Posterior vena cava (tissue), 2 donors: Measurements from ENCODE around the gene ADGRD2. TPM values are rescaled to one million over a fixed set of nuclear protein-coding genes. Genes with fewer than 3 reads are reported as not detected.

Source experiments
- DNase-seq: peaks from one replicate; pipeline ENCODE4 v3.0.0-alpha.2; 2020; ENCODE audit warnings: low spot score
- intact Hi-C, 2 donors: fragments of 100-400 bp; cut with DNase I; formaldehyde crosslinking; loops; one replicate each; pipeline versions ENCODE4 v1.14.1 to v1.14.2; 2022 to 2023
- total RNA-seq, 2 donors: library from RNA; stranded (reverse); fragmentation: NEBNext Ultra II Directional; extraction: Animal tissue kit (Norgen Biotek cat#: 25700); gene quantifications; one replicate each; pipeline ENCODE4 v1.2.1, GENCODE V29; 2021
- donor health status: DM: yes; HTN: yes; CAD: no.
- donor health status: DM: yes; HTN: yes; CAD: no.

The ADGRD2 gene
- total RNA-seq, 2 donors from 2014 or later, result not detected

DNA sequence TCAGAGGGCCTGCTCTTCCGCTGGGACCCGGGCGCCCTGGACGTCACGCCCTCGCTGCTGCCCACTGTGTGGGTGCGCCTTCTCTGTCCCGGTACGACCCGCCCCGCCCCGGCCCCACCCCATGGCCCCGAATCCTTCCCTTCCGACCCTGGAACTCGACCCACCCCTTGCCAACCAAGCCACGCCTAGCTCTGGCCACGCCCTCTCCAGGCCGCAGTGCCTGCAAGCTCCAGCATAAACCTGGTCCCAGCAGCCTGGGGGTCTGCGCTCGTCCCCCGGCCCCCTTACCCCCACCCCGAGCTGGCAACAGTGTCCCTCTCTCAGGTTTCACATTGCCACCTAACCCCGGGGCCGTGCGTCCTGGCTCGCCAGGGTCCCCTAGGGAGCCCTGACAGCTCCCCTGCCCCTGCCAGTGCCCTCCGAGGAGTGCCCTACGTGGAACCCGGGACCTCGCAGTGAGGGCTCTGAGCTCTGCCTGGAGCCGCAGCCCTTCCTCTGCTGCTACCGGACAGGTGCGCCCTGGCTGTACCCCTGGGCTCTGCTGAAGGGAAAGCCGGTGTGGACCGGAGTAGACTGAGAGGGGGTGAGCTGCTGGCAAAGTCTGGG is 3.4 kb downstream of the ADGRD2 start:
- intact Hi-C loops, result no loop called here

GRCh38 chr9:124454296-124454695 is 4.0 kb downstream of the ADGRD2 start:
- peak; percentile 46 for DNase-seq
- intact Hi-C loops, result no loop called here

More for the DNA sequence above, 3.4 kb downstream of the ADGRD2 start:
- DNase-seq, result peak; percentile 69

- intact Hi-C loops, result no loop called here
- DNase-seq, result peak; percentile 58
Observed at GRCh38 chr9:124454791-124455443, 4.7 kb downstream of the ADGRD2 start.

- DNase-seq, result peak; percentile 22
- intact Hi-C loops, result no loop called here
Observed at GRCh38 chr9:124455820-124456219, 5.6 kb downstream of the ADGRD2 start.

DNA sequence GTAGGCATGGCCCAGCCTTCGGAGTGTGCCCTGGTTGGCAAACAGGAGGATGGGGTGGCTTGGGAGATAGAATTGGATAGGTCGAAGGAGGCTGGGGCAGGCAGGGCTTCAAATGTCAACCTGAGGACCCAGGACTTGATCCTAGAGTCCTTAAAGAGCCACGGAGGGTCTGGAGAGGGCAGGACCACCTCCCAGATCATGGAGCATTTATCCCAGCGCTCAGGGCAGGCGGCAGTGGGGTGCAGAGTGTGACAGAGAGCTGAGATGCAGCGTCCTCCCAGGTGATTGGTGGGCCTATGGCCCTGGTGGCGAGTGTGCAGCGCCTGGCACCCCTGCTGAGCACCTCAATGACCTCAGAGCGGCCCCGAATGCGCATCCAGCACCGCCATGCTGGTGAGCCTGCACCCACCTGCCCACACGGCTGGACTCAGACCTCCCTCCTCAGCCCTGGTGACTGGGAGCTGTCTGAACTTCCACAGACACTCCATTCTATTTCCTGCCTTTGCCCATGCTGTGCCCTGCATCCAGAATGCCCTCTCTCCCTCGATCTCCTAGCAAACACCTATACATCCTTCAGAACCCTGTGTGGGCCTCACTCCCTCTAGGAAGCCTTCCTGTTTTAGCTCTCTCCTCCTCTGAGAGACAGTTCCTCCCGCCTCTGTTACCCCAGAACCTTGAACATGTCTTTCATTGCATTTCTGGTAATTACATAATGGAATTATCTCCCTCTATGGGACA is 6.3 kb downstream of the ADGRD2 start:
- intact Hi-C loops, result no loop called here
- peak; percentile 69 for DNase-seq

- intact Hi-C loops, result no loop called here
Observed at GRCh38 chr9:124457079-124457886, 7.0 kb downstream of the ADGRD2 start.

GRCh38 chr9:124457887-124458431 is 7.7 kb downstream of the ADGRD2 start:
- intact Hi-C loops, result no loop called here
- peak; percentile 58 for DNase-seq

More at GRCh38 chr9:124457079-124457886, 7.0 kb downstream of the ADGRD2 start:
- DNase-seq, result peak; percentile 76

DNA sequence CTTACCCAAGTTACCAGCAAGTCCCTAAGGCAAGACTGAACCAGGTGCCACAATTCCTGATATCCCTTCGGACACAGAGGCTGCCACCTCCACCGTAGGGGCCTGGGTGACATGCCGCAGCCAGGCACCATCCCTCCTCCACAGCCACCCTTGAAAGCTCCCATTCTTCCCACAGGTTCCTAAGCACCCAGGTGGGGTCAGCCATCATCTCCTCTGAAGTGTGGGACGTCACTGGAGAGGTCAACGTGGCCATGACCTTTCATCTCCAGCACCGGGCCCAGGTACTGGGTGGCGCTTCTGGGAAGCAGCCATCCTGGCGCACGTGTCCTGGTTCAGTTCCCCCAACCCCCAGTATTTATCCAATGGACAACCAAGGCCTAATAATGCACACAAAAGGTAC is 8.2 kb downstream of the ADGRD2 start:
- DNase-seq, result peak; percentile 45
- intact Hi-C loops, result no loop called here

- no peak for DNase-seq
- intact Hi-C loops, result no loop called here
Observed at GRCh38 chr9:124462739-124463138, 12.5 kb downstream of the ADGRD2 start.

DNA sequence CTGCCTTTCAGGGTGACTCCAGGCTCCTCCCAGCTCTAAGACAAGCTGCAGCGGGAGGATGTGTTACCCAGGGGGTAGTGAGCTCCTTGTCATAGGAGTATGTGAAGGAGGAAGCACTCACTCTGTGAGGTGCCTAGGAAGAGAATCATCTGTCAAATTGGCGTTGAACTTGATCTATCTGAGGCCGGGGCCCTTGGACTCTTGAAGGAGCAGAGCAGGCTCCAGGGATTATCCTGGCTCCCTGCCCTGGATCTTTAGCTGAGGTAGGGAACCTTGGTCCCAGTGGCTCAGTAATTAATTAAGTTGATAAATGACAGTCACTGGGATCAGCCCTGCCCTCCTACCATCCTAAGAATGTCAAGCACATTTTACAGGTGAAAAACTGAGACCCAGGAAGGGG is 15.5 kb downstream of the ADGRD2 start:
- intact Hi-C loops, result loop anchor here in 1 of 2 donors (5.0 kb wide), 1 partner anchor 1297 kb away; no protein-coding TSS in a partner anchor
- peak; percentile 46 for DNase-seq

GRCh38 chr9:124467410-124468060 is 17.3 kb downstream of the ADGRD2 start:
- intact Hi-C loops, result loop anchor here in 1 of 2 donors (5.0 kb wide), 1 partner anchor 1295 kb away; no protein-coding TSS in a partner anchor
- peak; percentile 73 for DNase-seq

GRCh38 chr9:124468061-124468740 is 17.9 kb downstream of the ADGRD2 start:
- DNase-seq, result peak; percentile 71

DNA sequence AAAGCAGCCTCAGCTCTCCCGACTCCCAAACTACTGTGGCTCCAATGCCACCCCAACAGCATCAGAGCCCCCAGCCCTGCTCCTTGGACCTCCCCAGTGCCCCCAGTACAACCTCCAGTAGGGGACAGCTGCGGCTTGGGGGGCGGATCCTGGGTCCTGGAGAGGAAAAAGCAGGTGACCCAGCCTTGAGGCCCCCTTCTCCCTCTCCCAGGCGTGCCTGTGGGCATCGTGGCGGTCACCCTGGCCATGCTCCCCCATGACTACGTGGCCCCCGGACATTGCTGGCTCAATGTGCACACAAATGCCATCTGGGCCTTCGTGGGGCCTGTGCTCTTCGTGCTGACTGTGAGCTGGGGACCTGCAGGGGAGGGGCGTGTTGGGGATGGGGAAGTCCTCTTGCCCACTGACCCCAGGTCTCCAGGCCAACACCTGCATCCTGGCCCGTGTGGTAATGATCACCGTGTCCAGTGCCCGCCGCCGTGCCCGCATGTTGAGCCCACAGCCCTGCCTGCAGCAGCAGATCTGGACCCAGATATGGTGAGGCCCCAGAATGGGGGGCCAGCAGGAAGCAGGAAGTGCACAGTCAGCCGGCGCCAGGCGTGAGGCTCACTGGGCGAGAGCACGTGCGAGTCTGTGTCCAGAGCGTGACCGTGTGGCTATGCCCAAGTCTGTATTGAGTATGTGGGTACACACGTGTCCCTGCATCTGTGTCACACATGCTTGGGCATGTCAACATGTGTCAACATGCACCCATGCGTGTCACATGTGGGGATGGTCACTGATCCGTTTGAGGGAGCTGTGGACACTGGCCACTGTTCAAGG is 19.0 kb downstream of the ADGRD2 start:
- no peak for DNase-seq
- intact Hi-C loops, result loop anchor here in 1 of 2 donors (5.0 kb wide), 1 partner anchor 1293 kb away; no protein-coding TSS in a partner anchor

More at GRCh38 chr9:124468061-124468740, 17.9 kb downstream of the ADGRD2 start:
- intact Hi-C loops, result loop anchor here in 1 of 2 donors (5.0 kb wide), 1 partner anchor 1294 kb away; no protein-coding TSS in a partner anchor

GRCh38 chr9:124470306-124470705 is 20.1 kb downstream of the ADGRD2 start:
- intact Hi-C loops, result no loop called here
- no peak for DNase-seq

- intact Hi-C loops, result no loop called here
- no peak for DNase-seq
Observed at GRCh38 chr9:124470726-124471125, 20.5 kb downstream of the ADGRD2 start.

DNA sequence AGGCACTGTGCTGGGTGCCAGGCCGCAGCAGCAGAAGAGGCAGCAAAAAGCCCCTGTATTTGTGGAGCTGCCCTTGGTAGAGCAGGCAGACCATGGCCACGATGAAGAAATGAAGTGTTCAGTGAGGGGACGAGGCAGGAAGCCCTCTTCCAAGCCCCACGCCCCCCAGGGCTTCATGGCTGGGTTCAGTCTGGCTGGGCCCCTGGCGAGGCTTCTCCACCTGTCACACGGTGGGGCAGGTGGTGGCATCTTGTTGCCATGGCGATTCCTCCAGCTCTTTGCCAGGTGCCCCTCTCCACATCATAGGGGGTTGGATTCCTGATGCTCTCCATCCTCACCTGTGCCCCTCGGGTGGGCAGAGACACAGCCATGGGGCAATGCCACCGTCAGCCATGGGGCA is 21.5 kb downstream of the ADGRD2 start:
- intact Hi-C loops, result no loop called here
- DNase-seq, result no peak

- intact Hi-C loops, result no loop called here
- DNase-seq, result no peak
Observed at GRCh38 chr9:124472770-124473169, 22.5 kb downstream of the ADGRD2 start.
